Adrenal gland (tissue), 5 donors: Measurements from ENCODE around the gene LCMT2.

Experiments used
- CTCF ChIP-seq, 6 experiments: fragments of 450-650 bp in 4 of 6; fragments of 200-600 bp in 2 of 6; sonication (generic) in 1 of 6; IDR thresholded peaks; 1 replicate in 5 of 6; 2 replicates in 1 of 6; pipeline versions ENCODE4 v1.5.1 to v1.8.0; 2016 to 2021; ENCODE audit warnings: antibody characterized with exemption in 6 of 6, mild to moderate bottlenecking in 2 of 6, moderate library complexity in 1 of 6
- POLR2A ChIP-seq, 2 donors: fragments of 450-650 bp; IDR thresholded peaks; one replicate each; pipeline ENCODE4 v1.6.1; 2017; ENCODE audit warnings: antibody characterized with exemption in 2 of 2, mild to moderate bottlenecking in 2 of 2, moderate library complexity in 1 of 2
- donor health status: DM: no; HTN: no; CAD: no.

DNA sequence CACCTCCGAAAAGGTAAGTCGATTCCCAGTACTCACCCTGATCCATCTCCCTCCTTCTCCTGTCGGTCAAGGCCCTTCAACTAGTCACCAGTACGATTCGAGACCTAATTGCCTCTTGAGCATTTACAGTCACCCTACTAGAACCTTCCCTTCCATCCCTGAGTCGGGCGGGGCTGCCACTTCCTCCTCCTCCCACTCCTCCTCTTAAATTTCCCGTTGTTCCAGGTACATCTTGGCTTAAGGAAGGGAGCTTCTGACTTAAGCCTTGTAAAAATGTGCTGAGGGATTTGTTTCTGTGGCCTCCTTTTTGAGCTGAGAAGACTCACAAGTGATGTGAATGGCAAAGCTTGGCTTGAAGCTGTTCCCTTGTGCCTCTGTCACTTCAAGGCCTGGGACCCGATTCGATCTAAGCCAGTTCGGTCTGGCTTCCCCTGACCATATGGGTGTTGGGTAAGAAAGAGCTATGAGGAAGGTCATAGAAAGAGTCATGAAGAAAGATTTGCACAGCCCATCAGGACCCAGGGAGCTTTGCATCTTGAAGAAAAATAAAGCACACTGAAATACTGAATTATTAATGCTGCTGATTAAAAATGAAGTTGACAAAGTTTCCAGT is 28.1 kb downstream of the LCMT2 start, which contains the start of gene TGM7:
- TF ChIP-seq CTCF (IDR thresholded peaks at IDR 0.05) (no peak), POLR2A (IDR thresholded peaks at IDR 0.05) (no peak)
